Panc1 (cell line): ENCODE data around the gene APOO. TPM values are rescaled to one million over a fixed set of nuclear protein-coding genes. Genes with fewer than 3 reads are reported as not detected.

Experiments
- ATAC-seq: fragments of 200-7000 bp; cut with Tn5 transposase; 2 replicates; pipeline ENCODE4 v1.9.1; 2020; ENCODE audit warnings: mild to moderate bottlenecking, moderate library complexity
- Bru-seq: library from RNA; stranded (reverse); fragments of 400-500 nt; gene quantifications from one replicate; lab custom pipeline; 2021; lab: Mats Ljungman, UMichigan
- BruChase-seq, 2 experiments: library from RNA; stranded (reverse); fragments of 400-500 nt; gene quantifications; one replicate each; lab custom pipeline; 2021; lab: Mats Ljungman, UMichigan
- BruUV-seq: library from RNA; stranded (reverse); fragments of 400-500 nt; replicated peaks from 2 replicates; lab custom pipeline; 2021; lab: Mats Ljungman, UMichigan
- CTCF ChIA-PET: fragments of 300-600 bp; sonication (Branson Sonifier 250); formaldehyde crosslinking; loops from one replicate; lab custom pipeline; 2022; ENCODE audit warnings: antibody characterized with exemption; lab: Charles Lee
- POLR2A ChIA-PET: fragments of 300-600 bp; sonication (Branson Sonifier 250); formaldehyde crosslinking; loops from one replicate; lab custom pipeline; 2022; ENCODE audit warnings: antibody characterized with exemption; lab: Charles Lee
- DNase-seq: peaks from one replicate; pipeline ENCODE4 v3.0.0-alpha.2; 2010; ENCODE audit warnings: low read depth, low spot score
- H3K27ac ChIP-seq: 2 replicates; pipeline ENCODE4 v1.5.1; 2011; ENCODE audit warnings: mild to moderate bottlenecking, low read length, inconsistent platforms
- H3K27me3 ChIP-seq: fragments of 200-500 bp; sonication (Bioruptor generic); 2 replicates; pipeline ENCODE4 v1.6.0; 2014; ENCODE audit warnings: low read length, inconsistent platforms; ENCODE audit not compliant: control insufficient read depth, insufficient read depth
- H3K36me3 ChIP-seq: fragments of 200-500 bp; sonication (Bioruptor generic); 2 replicates; pipeline ENCODE4 v1.5.1; 2014; ENCODE audit warnings: inconsistent platforms, mild to moderate bottlenecking, low read length, moderate library complexity; ENCODE audit not compliant: control insufficient read depth, insufficient read depth
- H3K4me1 ChIP-seq: 2 replicates; pipeline ENCODE4 v1.5.1; 2011; ENCODE audit warnings: inconsistent platforms, mild to moderate bottlenecking, low read length, moderate library complexity; ENCODE audit not compliant: control insufficient read depth, insufficient read depth
- H3K4me3 ChIP-seq, 2 experiments: 2 replicates each; pipeline ENCODE4 v1.5.1; 2011 to 2012; ENCODE audit warnings: low read depth in 2 of 2, low read length in 2 of 2, mild to moderate bottlenecking in 2 of 2, inconsistent platforms in 1 of 2, moderate library complexity in 1 of 2
- H3K9me3 ChIP-seq: fragments of 200-500 bp; sonication (Bioruptor generic); 2 replicates; pipeline ENCODE4 v1.5.1; 2014; ENCODE audit warnings: low read depth, mild to moderate bottlenecking, inconsistent platforms, low read length, moderate library complexity; ENCODE audit not compliant: control insufficient read depth, insufficient read depth
- CTCF ChIP-seq: fragments of 450-650 bp; IDR thresholded peaks from 2 replicates; pipeline ENCODE4 v1.5.1; 2017; ENCODE audit warnings: mild to moderate bottlenecking
- POLR2AphosphoS5 ChIP-seq: IDR thresholded peaks from 2 replicates; pipeline ENCODE4 v1.6.1; 2012; ENCODE audit warnings: mild to moderate bottlenecking, low read depth, low read length, moderate library complexity
- REST ChIP-seq, 2 experiments: IDR thresholded peaks; 2 replicates each; pipeline ENCODE4 v1.6.1; 2011 to 2012; ENCODE audit warnings: low read depth in 2 of 2, control low read depth in 1 of 2, low read length in 1 of 2, mild to moderate bottlenecking in 1 of 2, moderate library complexity in 1 of 2; ENCODE audit not compliant: insufficient read depth in 1 of 2
- SIN3A ChIP-seq: IDR thresholded peaks from 2 replicates; pipeline ENCODE4 v1.6.1; 2012; ENCODE audit warnings: low read depth, mild to moderate bottlenecking, low read length, moderate library complexity, borderline replicate concordance; ENCODE audit not compliant: insufficient read depth
- TCF7L2 ChIP-seq: IDR thresholded peaks from 2 replicates; pipeline ENCODE4 v1.6.1; 2011; ENCODE audit warnings: mild to moderate bottlenecking, low read depth, low read length, inconsistent platforms
- in situ Hi-C: cut with HindIII; loops from 2 replicates; pipeline ENCODE4 v1.10.0; 2016; ENCODE audit warnings: low sequenced_read_pairs, low pct_unique_long_range_greater_than_20kb
- intact Hi-C: fragments of 100-400 bp; cut with micrococcal nuclease; formaldehyde crosslinking; loops from one replicate; pipeline ENCODE4 v1.10.0; 2022; ENCODE audit not compliant: unreplicated experiment
- long read RNA-seq: library from polyadenylated mRNA; unstranded; transcript quantifications from one replicate; pipeline ENCODE4 v2.0.0, GENCODE V29; 2021; ENCODE audit not compliant: unreplicated experiment
- polyA plus RNA-seq: library from polyadenylated mRNA; unstranded; fragments of >200 nt; gene quantifications from one replicate; pipeline ENCODE4 v1.2.1, GENCODE V29; 2012; ENCODE audit warnings: missing spikeins; ENCODE audit not compliant: insufficient read length
- total RNA-seq: library from RNA; stranded (reverse); gene quantifications from one replicate; pipeline ENCODE4 v1.2.1, GENCODE V29; 2021; ENCODE audit not compliant: unreplicated experiment

Gene APOO
- total RNA-seq (36.8 TPM), Bru-seq, nascent RNA (percentile 52 among the genes with signal in this experiment), BruChase-seq, experiment 1, labeled RNA remaining after a 2-hour chase (percentile 48 among the genes with signal in this experiment), BruChase-seq, experiment 2, labeled RNA remaining after a 6-hour chase (percentile 53 among the genes with signal in this experiment)
- 23.2 TPM for polyA plus RNA-seq
- long read RNA-seq, transcript APOO-201 (9 exons, 1,118 nt) = major isoform, 9 of 17 reads
- long read RNA-seq, partial matches to known transcripts = 2 of 17 reads
- long read RNA-seq, other reads (novel, unspliced or antisense) = 6 of 17 reads

GRCh38 chrX:23907498-23908218, at the start of gene APOO, which contains the start of gene CXorf58:
Gene APOO (minus strand): TSS chrX:23907938. CDS start chrX:23907702, 236 bp downstream.
Gene CXorf58 (plus strand): TSS chrX:23908006. CDS start chrX:23910303, 2,297 bp downstream.
- in situ Hi-C loops (no loop called here), intact Hi-C loops (loop anchor here (10.0 kb wide), 1 partner anchor 153 kb away; no protein-coding TSS in a partner anchor)
- peak; percentile 98 for ATAC-seq
- Histone ChIP-seq H3K9me3 (no peaks in the 10 kb centered on the region), H3K36me3 (no peaks in the 10 kb centered on the region; the same call in 1 of the 2 replicates), H3K27ac (peak within 1 kb of the TSS; percentile 84), H3K4me1 (peaks cover 3% of the 10 kb centered on the region), H3K4me3 (peak within 1 kb of the TSS; percentile 56 to 63), H3K27me3 (no peaks in the 10 kb centered on the region)
- TF ChIP-seq SIN3A = no peak
- TF ChIP-seq TCF7L2 = 0 out of 2 replicates have a peak, but pooled peaks have one; percentile 25
- peak; percentile 87 for TF ChIP-seq CTCF
- no TSS peak for BruUV-seq
- no peak for DNase-seq
- ChIA-PET POLR2A (interaction anchor here (0.6 kb wide), 1 partner anchor 114 kb away, joined by 4 read pairs; no protein-coding TSS in a partner anchor), CTCF (interaction anchor here (0.7 kb wide), 1 partner anchor 354 kb away, joined by 7 read pairs; no protein-coding TSS in a partner anchor)

GRCh38 chrX:23954396-23954795, 46.7 kb upstream of the APOO start:
- DNase-seq (no peak), ATAC-seq (no peak)
- no peaks in the 10 kb centered on the region for H3K36me3 ChIP-seq
- intact Hi-C loops = no loop called here
- ChIA-PET CTCF (no interaction called here), POLR2A (no interaction called here)
- no peak for TF ChIP-seq REST (IDR thresholded peaks at IDR 0.05; ENCODE audit: insufficient read depth in 1 of 2, low read depth in 2 of 2, low read length in 1 of 2)
- no peak for TF ChIP-seq POLR2AphosphoS5
- no peak for TF ChIP-seq CTCF
- TF ChIP-seq SIN3A = no peak
- TF ChIP-seq TCF7L2 = no peak
- no peaks in the 10 kb centered on the region for H3K27me3 ChIP-seq
- H3K4me1 ChIP-seq = no peaks in the 10 kb centered on the region
- in situ Hi-C loops = no loop called here
- BruUV-seq = no TSS peak
- no peak overlapping the region for H3K4me3 ChIP-seq
- no peaks in the 10 kb centered on the region for H3K9me3 ChIP-seq
- no peak overlapping the region for H3K27ac ChIP-seq
